GM12892 (cell line): ENCODE results near the gene PGLYRP4.

Experiments used
- DNase-seq: peaks from one replicate; pipeline ENCODE4 v3.0.0; 2011; ENCODE audit not compliant: insufficient read length
- FAIRE-seq: peaks from 2 replicates; lab custom pipeline; 2011; peaks lifted over from hg19 to GRCh38; lab: Jason Lieb, UNC
- POLR2A ChIP-seq: IDR thresholded peaks from 2 replicates; pipeline ENCODE4 v1.6.1; 2011; ENCODE audit warnings: low read depth, low read length, control low read depth
- POLR2AphosphoS5 ChIP-seq: IDR thresholded peaks from 2 replicates; pipeline ENCODE4 v1.6.1; 2011; ENCODE audit warnings: low read depth, low read length, control low read depth
- TAF1 ChIP-seq: IDR thresholded peaks from 2 replicates; pipeline ENCODE4 v1.6.1; 2011; ENCODE audit warnings: low read depth, mild to moderate bottlenecking, control low read depth, low read length, borderline replicate concordance

PGLYRP4 gene

DNA sequence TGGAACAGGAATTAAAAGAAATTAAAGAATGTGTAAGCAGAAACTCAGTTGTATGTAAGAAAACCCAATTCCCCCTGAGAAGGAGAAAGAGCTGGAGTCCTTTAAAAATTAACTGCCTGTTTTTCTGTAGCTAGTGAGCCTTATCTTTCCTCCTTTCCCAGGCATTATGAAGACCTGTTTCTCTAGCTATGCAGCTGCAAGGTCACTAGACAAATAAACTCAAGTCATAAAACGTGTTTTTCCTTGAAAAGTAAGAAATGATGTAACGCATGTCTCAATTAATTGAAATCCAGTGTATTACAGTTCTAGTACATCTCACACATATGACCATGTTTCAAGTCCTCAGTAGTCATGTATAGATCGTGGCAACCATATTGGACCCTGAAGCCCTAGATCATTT lies 21.5 kb upstream of the PGLYRP4 start:
- FAIRE-seq (no peak), DNase-seq (no peak)
- no peak for TF ChIP-seq POLR2A
- TF ChIP-seq TAF1 = no peak
- no peak for TF ChIP-seq POLR2AphosphoS5

- no peak for FAIRE-seq
- TF ChIP-seq TAF1 (no peak), POLR2A (no peak), POLR2AphosphoS5 (no peak)
- DNase-seq = no peak
Measured at GRCh38 chr1:153368495-153368894, 19.9 kb upstream of the PGLYRP4 start.

DNA sequence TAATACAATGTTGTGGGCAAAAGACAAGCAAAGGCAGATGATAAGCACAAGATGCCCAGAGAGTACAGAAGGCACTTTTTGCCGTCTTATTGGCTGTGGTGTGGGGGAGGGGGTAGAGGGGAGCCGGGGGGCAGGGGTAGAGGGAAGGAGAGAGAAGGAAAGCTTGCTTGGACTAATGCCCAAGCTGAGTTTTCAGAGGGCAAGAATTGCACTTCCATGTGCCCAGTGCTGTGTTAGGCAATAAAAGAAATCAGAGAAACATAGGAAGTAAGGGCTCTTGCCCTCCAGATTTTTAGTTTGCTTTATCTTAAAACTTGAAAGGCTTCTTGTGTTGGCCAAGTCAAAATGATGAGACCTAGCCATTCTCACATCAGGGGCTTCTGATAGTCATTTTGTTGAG lies 18.4 kb upstream of the PGLYRP4 start:
- DNase-seq = no peak
- TF ChIP-seq POLR2A = no peak
- no peak for TF ChIP-seq POLR2AphosphoS5
- no peak for TF ChIP-seq TAF1
- FAIRE-seq = no peak

GRCh38 chr1:153366261-153366660 lies 17.6 kb upstream of the PGLYRP4 start:
- TF ChIP-seq TAF1 (no peak), POLR2AphosphoS5 (no peak), POLR2A (no peak)
- FAIRE-seq (no peak), DNase-seq (no peak)

DNA sequence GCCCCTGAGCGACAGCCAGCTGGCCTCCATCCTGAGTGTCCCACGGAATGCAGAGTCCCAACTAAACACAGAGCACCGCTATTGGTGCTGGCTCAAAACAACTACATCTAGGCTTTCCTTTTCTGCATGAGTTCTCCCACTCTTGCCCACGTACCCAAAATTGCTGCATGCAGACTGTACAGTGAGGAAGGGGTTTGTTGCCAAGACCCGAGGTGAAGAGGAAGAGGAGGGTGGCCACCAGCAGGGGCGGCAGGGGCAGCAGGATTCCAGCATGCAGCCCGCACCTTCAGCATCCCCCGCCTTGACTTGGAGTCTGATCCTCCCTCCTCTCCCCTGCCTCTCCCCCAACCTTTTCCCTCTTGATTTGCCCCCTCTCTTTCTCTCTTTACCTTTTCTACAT lies 17.1 kb upstream of the PGLYRP4 start:
- DNase-seq (no peak), FAIRE-seq (no peak)
- no peak for TF ChIP-seq TAF1
- TF ChIP-seq POLR2A = no peak
- no peak for TF ChIP-seq POLR2AphosphoS5

DNA sequence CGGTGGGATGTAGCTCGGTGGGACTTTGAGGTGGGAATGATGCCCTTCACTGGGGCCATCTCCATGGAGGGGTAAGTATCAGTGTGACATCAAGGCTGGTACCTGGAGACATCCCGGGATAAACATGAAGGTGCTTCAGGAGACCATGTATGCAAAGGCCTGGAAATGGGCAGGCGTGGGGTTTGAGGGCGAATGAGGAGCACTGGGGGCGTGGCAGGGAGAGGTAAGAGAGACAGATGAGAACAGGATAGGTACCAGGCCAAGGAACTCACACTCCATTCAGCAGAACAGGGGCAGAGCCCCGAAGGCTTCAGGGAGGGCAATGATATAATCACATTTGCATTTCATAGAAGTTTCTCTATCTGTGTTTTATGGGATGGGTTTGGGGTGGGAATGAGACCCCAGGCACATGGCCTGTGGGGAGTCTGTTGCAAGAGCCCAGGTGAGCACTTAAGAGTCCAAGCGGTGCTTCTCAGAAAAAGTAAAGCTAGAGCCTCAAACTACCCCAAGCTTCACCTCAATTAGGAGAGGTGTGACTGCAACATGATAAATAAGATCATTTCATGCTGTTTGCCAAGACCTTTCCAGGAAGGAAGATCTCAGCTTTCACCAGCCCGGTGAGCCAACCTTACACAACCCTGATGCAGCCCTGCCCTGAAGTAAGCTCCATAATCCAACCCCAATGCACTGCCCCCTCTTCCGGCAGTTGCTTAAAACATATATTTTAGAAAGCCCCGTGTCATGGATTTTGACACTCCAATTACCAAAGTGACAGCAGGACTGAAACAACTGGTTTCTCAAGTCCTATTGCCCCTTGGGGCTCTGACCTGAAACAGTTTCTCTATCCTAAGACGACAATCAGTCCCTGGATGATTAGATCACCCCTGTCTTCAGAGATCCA lies 16.4 kb upstream of the PGLYRP4 start:
- DNase-seq = no peak
- TF ChIP-seq POLR2A (no peak), POLR2AphosphoS5 (no peak), TAF1 (no peak)
- FAIRE-seq = no peak

DNA sequence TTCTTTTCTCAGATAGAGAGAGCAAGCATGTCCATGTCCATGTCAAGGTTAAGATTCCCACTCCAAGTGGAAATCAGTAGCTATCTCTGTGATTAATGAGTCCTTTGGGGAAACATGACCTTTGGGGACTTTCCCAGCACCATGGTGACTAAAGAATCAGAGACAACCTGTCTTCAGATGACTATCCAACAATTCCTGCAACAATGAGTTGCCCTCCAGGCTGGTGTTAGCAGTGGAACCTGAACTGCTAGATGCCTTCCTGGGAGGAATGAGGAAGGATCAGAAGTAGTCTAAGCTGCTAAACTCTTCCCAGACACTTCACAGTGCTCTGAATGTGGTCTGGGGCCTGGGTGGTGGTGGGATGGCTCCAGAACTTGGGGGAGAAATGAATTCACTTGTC lies 15.5 kb upstream of the PGLYRP4 start:
- TF ChIP-seq POLR2AphosphoS5 (no peak), TAF1 (no peak), POLR2A (no peak)
- FAIRE-seq (no peak), DNase-seq (no peak)

DNA sequence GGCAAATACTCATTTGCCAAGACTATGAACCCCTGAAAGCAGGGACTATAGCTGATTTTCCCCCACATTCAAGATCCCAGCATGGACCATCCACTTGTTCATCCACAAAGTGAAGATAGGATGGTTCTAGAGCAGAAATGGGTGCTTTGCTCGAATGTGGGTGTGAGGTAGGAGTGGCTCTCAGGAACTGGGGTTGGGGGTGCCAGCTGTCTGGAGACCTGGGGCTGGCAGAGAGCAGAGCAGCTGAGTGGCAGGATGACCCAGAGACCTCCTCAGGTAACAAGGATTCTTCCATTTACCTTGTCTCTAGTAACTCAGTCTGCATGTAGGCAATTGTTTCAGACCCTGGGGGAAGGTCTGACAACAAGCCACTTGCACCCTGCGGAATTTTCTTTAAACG lies 15.0 kb upstream of the PGLYRP4 start:
- TF ChIP-seq POLR2A (no peak), TAF1 (no peak), POLR2AphosphoS5 (no peak)
- FAIRE-seq (no peak), DNase-seq (no peak)

DNA sequence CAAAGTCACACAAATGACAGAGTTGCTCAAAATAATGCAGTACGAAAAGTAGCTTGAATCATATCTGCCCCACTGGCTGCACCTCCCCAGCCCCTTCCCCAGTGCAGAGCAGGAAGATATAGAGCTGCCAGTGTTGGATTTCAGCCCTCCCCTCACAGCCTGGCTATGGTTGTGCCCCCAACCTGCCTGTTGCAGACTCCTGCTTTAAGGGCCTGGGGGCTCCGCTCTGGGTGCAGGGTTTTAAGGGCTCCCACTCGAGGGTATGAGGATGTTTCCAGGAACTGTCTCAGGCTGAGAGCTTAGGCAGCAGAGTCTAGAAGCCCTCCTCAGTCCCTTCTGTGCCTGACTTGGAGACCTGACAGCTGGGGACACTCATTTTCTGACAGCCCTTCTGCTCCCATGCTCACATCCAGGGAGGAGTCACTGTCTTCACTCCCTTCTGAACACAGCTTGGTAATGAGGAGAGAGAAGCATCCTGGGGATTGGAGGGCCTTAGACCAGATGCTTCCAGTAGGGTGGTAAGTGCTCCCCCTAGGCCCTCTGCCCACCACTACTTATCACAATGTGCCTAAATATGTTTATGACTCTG lies 13.6 kb upstream of the PGLYRP4 start:
- FAIRE-seq = no peak

GRCh38 chr1:153361480-153362109 lies 13.0 kb upstream of the PGLYRP4 start:
- TF ChIP-seq POLR2A = no peak
- TF ChIP-seq TAF1 = no peak
- TF ChIP-seq POLR2AphosphoS5 = no peak
- FAIRE-seq = no peak
- no peak for DNase-seq

More for the DNA sequence above, 13.6 kb upstream of the PGLYRP4 start:
- TF ChIP-seq POLR2AphosphoS5 = no peak
- TF ChIP-seq TAF1 = no peak
- TF ChIP-seq POLR2A = no peak
- no peak for DNase-seq
